Measurements from ENCODE around the gene EHBP1L1. TPM values are rescaled to one million over a fixed set of nuclear protein-coding genes. Genes with fewer than 3 reads are reported as not detected.

EHBP1L1 gene
- total and polyA plus RNA-seq, 2 of the 13 experiments (the other 11 are each of a cell fraction or from before 2014, with no cell fraction given), result 8.3 to 10.6 TPM

GRCh38 chr11:65574811-65575567, 864 bp upstream of the EHBP1L1 start (continued):
- TF ChIP-seq ZBTB33 (CRISPR knock-in tag; IDR thresholded peaks at IDR 0.05) (peak; percentile 17; the same call in 1 of the 2 replicates), ZHX1 (CRISPR knock-in tag; IDR thresholded peaks at IDR 0.05; ENCODE audit: low read depth) (no peak), CBX5 (CRISPR knock-in tag; IDR thresholded peaks at IDR 0.05; ENCODE audit: borderline replicate concordance) (0 out of 2 replicates have a peak, but pooled peaks have one; percentile 9), ZBTB21 (CRISPR knock-in tag; IDR thresholded peaks at IDR 0.05) (no peak), ZNF274 (CRISPR knock-in tag; IDR thresholded peaks at IDR 0.05) (no peak), RCOR2 (CRISPR knock-in tag; IDR thresholded peaks at IDR 0.05) (peak; percentile 60; the same call in 1 of the 2 replicates), SP1 (IDR thresholded peaks at IDR 0.05) (no peak), SP1 (CRISPR knock-in tag; IDR thresholded peaks at IDR 0.05) (no peak), PRPF4 (IDR thresholded peaks at IDR 0.05; ENCODE audit: low read depth, low read length, poor library complexity, severe bottlenecking) (no peak), ZNF841 (CRISPR knock-in tag; IDR thresholded peaks at IDR 0.05; ENCODE audit: borderline replicate concordance) (no peak), GZF1 (CRISPR knock-in tag; IDR thresholded peaks at IDR 0.05) (no peak), POLR2G (IDR thresholded peaks at IDR 0.05; ENCODE audit: low read depth, low read length) (peak; percentile 29)
- TF ChIP-seq, protein P1, sequence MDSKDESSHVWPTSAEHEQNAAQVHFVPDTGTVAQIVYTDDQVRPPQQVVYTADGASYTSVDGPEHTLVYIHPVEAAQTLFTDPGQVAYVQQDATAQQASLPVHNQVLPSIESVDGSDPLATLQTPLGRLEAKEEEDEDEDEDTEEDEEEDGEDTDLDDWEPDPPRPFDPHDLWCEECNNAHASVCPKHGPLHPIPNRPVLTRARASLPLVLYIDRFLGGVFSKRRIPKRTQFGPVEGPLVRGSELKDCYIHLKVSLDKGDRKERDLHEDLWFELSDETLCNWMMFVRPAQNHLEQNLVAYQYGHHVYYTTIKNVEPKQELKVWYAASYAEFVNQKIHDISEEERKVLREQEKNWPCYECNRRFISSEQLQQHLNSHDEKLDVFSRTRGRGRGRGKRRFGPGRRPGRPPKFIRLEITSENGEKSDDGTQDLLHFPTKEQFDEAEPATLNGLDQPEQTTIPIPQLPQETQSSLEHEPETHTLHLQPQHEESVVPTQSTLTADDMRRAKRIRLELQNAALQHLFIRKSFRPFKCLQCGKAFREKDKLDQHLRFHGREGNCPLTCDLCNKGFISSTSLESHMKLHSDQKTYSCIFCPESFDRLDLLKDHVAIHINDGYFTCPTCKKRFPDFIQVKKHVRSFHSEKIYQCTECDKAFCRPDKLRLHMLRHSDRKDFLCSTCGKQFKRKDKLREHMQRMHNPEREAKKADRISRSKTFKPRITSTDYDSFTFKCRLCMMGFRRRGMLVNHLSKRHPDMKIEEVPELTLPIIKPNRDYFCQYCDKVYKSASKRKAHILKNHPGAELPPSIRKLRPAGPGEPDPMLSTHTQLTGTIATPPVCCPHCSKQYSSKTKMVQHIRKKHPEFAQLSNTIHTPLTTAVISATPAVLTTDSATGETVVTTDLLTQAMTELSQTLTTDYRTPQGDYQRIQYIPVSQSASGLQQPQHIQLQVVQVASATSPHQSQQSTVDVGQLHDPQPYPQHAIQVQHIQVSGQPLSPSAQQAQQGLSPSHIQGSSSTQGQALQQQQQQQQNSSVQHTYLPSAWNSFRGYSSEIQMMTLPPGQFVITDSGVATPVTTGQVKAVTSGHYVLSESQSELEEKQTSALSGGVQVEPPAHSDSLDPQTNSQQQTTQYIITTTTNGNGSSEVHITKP (CRISPR knock-in tag; IDR thresholded peaks at IDR 0.05; ENCODE audit: low read depth), result 0 out of 2 replicates have a peak, but pooled peaks have one; percentile 3
- TF ChIP-seq, protein P2, sequence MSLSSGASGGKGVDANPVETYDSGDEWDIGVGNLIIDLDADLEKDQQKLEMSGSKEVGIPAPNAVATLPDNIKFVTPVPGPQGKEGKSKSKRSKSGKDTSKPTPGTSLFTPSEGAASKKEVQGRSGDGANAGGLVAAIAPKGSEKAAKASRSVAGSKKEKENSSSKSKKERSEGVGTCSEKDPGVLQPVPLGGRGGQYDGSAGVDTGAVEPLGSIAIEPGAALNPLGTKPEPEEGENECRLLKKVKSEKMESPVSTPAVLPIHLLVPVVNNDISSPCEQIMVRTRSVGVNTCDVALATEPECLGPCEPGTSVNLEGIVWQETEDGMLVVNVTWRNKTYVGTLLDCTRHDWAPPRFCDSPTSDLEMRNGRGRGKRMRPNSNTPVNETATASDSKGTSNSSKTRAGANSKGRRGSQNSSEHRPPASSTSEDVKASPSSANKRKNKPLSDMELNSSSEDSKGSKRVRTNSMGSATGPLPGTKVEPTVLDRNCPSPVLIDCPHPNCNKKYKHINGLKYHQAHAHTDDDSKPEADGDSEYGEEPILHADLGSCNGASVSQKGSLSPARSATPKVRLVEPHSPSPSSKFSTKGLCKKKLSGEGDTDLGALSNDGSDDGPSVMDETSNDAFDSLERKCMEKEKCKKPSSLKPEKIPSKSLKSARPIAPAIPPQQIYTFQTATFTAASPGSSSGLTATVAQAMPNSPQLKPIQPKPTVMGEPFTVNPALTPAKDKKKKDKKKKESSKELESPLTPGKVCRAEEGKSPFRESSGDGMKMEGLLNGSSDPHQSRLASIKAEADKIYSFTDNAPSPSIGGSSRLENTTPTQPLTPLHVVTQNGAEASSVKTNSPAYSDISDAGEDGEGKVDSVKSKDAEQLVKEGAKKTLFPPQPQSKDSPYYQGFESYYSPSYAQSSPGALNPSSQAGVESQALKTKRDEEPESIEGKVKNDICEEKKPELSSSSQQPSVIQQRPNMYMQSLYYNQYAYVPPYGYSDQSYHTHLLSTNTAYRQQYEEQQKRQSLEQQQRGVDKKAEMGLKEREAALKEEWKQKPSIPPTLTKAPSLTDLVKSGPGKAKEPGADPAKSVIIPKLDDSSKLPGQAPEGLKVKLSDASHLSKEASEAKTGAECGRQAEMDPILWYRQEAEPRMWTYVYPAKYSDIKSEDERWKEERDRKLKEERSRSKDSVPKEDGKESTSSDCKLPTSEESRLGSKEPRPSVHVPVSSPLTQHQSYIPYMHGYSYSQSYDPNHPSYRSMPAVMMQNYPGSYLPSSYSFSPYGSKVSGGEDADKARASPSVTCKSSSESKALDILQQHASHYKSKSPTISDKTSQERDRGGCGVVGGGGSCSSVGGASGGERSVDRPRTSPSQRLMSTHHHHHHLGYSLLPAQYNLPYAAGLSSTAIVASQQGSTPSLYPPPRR (CRISPR knock-in tag; IDR thresholded peaks at IDR 0.05; ENCODE audit: borderline replicate concordance), result no peak

Measured in HepG2 (cell line).